Measurements from ENCODE around the gene DESI2. TPM values are rescaled to one million over a fixed set of nuclear protein-coding genes. Genes with fewer than 3 reads are reported as not detected.

The DESI2 gene
- 33.5 TPM for total RNA-seq

GRCh38 chr1:244652623-244653438 is at the start of gene DESI2:
DESI2 (plus strand) TSS chr1:244653126; CDS start chr1:244653314, 188 bp downstream.

Small RNAs within 50 kb of the gene (small RNA-seq; reads per million reads assigned to genes)
- not detected for gene AL451007.1 (ENCODE audit: low replicate concordance)

Other genes with a start within 250 kb of the DESI2 start
- gene ADSS2, start 201.2 kb upstream of the DESI2 start, total RNA-seq = 65.7 TPM
- 0.94 TPM for gene CATSPERE, start 191.9 kb upstream of the DESI2 start, total RNA-seq
- gene COX20, start 182.5 kb downstream of the DESI2 start, total RNA-seq = 77.0 TPM
- gene HNRNPU, start 211.4 kb downstream of the DESI2 start, total RNA-seq = 502 TPM